A673 (cell line): ENCODE results near the gene CYP1B1.

Experiments
- EZH2 ChIP-seq: fragments of 200-600 bp; sonication (generic); IDR thresholded peaks from 2 replicates; pipeline ENCODE4 v1.6.1; 2017; ENCODE audit warnings: borderline replicate concordance, low read depth, mild to moderate bottlenecking, mixed read lengths, antibody characterized with exemption, low read length; ENCODE audit not compliant: poor library complexity, severe bottlenecking
- TF ChIP-seq, protein P1 (sequence below): fragments of 300-800, 200-600 bp; sonication (generic); conservative IDR thresholded peaks from 2 replicates; pipeline ENCODE4 v1.5.1; 2017; ENCODE audit warnings: low read depth, mild to moderate bottlenecking, antibody characterized with exemption, low read length, moderate library complexity, mixed read lengths

DNA sequence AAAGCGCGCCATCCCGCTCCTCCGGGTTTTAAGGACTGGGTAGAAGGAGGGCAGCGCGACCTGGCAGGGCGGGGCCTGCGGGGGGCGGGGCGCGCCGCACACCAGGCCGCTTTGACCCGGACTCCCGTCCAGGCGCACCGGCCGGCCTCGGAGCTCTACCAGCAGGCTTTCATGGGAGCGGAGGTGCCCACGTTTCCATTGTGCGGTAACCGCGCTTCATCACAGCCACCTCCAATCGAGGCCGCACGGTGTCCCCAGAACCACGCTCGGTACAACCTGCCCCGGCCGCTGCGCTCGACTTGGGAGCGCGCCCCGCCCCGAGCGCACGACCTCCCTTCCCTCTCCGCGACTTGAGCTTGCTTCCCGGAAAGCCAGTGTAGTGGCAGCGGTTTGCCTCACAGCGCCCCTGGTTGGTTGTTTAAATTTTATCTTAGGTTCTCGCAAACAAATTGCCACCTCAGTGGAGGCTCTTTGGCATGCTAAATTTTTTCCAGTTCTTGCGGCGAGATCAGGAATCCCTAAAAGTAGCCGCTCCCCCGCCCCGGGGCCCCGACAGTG lies 280 bp upstream of the CYP1B1 start:
- TF ChIP-seq, protein P1, sequence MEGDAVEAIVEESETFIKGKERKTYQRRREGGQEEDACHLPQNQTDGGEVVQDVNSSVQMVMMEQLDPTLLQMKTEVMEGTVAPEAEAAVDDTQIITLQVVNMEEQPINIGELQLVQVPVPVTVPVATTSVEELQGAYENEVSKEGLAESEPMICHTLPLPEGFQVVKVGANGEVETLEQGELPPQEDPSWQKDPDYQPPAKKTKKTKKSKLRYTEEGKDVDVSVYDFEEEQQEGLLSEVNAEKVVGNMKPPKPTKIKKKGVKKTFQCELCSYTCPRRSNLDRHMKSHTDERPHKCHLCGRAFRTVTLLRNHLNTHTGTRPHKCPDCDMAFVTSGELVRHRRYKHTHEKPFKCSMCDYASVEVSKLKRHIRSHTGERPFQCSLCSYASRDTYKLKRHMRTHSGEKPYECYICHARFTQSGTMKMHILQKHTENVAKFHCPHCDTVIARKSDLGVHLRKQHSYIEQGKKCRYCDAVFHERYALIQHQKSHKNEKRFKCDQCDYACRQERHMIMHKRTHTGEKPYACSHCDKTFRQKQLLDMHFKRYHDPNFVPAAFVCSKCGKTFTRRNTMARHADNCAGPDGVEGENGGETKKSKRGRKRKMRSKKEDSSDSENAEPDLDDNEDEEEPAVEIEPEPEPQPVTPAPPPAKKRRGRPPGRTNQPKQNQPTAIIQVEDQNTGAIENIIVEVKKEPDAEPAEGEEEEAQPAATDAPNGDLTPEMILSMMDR: peak; percentile 63; the same call in 1 of the 2 replicates
- TF ChIP-seq EZH2: no peak
